Esophagus (tissue), 2 donors: ENCODE results near the gene CHRNA3. TPM values are rescaled to one million over a fixed set of nuclear protein-coding genes. Genes with fewer than 3 reads are reported as not detected.
A peak's percentile ranks its signal among the peaks of the same experiment; 100 is the strongest.
"Not testable (repeated sequence)": the region's sequence is repeated elsewhere in the genome, so short reads cannot be mapped to it uniquely, and the experiment has no call there.

ENCODE experiments used
- H3K27ac ChIP-seq, 2 donors: one replicate each; pipeline ENCODE4 v1.5.1; 2013; ENCODE audit warnings: low read depth in 2 of 2, mild to moderate bottlenecking in 2 of 2, inconsistent platforms in 1 of 2, low read length in 1 of 2, moderate library complexity in 1 of 2
- H3K27me3 ChIP-seq, 2 donors: one replicate each; pipeline ENCODE4 v1.6.1; 2013; ENCODE audit warnings: low read length in 2 of 2, control low read depth in 1 of 2, mild to moderate bottlenecking in 1 of 2; ENCODE audit not compliant: insufficient read depth in 2 of 2, control insufficient read depth in 1 of 2
- H3K36me3 ChIP-seq, 2 donors: one replicate each; pipeline ENCODE4 v1.6.1; 2013; ENCODE audit warnings: low read length in 1 of 2; ENCODE audit not compliant: control insufficient read depth in 2 of 2, insufficient read depth in 2 of 2
- H3K4me1 ChIP-seq, 2 donors: one replicate each; pipeline ENCODE4 v1.6.1; 2013; ENCODE audit warnings: low read length in 1 of 2; ENCODE audit not compliant: control insufficient read depth in 2 of 2, insufficient read depth in 2 of 2
- H3K4me3 ChIP-seq, 2 donors: one replicate each; pipeline ENCODE4 v1.5.1; 2013; ENCODE audit warnings: low read length in 2 of 2, mild to moderate bottlenecking in 2 of 2, low read depth in 1 of 2, moderate library complexity in 1 of 2
- H3K9me3 ChIP-seq, 2 donors: one replicate each; pipeline ENCODE4 v1.6.1; 2013; ENCODE audit warnings: mild to moderate bottlenecking in 2 of 2, low read depth in 1 of 2, low read length in 1 of 2, moderate library complexity in 1 of 2; ENCODE audit not compliant: control insufficient read depth in 2 of 2, insufficient read depth in 1 of 2
- WGBS, 2 donors: extraction: QIAGEN DNeasy Blood & Tissue Kit; methylation state at CpG; one replicate each; pipeline ENCODE4 v1.1.7; 2013; 5-methylcytosine and 5-hydroxymethylcytosine counted together
- polyA plus RNA-seq, 2 donors: library from polyadenylated mRNA; stranded (reverse); fragments of 200-250 nt; gene quantifications; one replicate each; pipeline ENCODE4 v1.2.3, GENCODE V29; 2013
- donor health status: healthy with polysubstance abuse.
- donor health status: Bipolar disorder and iron deficiency.

The CHRNA3 gene
- polyA plus RNA-seq, 2 donors: 0.07 TPM; not detected in 1

- Histone ChIP-seq H3K4me3 (no peak overlapping the region), H3K9me3 (no peaks in the 10 kb centered on the region), H3K4me1 (no peaks in the 10 kb centered on the region), H3K36me3 (no peaks in the 10 kb centered on the region), H3K27me3 (no peaks in the 10 kb centered on the region), H3K27ac (no peak overlapping the region)
- WGBS, 2 donors: 83 to 93% methylated on average over 4 of the region's 4 CpGs
Measured at GRCh38 chr15:78571382-78571781, 49.4 kb downstream of the CHRNA3 start.

DNA sequence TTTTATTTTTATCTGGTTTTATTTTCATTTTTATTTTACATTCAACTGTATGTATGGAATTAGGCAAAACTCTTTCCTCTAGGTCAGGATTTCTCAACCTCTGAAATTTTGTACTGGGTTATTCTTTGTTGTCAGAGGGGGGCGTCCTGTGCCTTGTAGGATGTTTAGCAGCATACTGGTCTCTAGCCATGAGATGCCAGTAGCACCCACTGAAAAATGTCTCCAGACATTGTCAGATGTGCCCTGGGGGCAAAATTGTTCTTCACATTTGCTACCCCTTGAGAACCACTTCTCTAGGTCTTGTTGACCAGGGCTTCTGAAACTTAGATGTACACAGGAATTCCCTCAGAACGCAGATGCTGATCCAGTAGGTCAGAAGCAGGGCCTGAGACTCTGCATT lies 50.1 kb downstream of the CHRNA3 start:
- Histone ChIP-seq H3K27me3 (no peaks in the 10 kb centered on the region), H3K27ac (no peak overlapping the region), H3K4me1 (no peaks in the 10 kb centered on the region), H3K4me3 (no peak overlapping the region), H3K9me3 (no peaks in the 10 kb centered on the region), H3K36me3 (no peaks in the 10 kb centered on the region)
- 92 to 93% methylated on average over 2 of the region's 2 CpGs for WGBS, 2 donors

DNA sequence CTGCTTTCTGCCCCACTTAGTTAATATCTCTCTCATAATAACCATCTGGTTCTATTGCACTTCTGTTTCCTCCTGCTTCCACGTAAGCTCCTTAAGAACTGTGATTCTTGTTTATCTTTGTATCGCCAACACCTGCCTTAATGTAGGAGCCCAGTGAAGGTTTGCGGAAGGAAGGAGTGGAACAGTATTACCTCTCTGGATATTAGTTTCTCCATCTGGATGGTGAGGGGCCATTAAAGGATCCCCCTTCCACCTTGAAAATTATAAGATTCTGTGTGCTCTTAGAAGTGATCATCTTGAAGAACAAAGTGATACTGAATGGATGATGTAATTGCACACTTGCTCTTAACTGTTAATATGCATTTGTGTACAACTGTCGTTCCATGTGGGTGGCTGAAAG lies 53.3 kb downstream of the CHRNA3 start:
- WGBS, 2 donors: 64 to 78% methylated on average over 4 of the region's 4 CpGs
- Histone ChIP-seq H3K27ac (no peak overlapping the region), H3K4me3 (no peak overlapping the region), H3K9me3 (no peaks in the 10 kb centered on the region), H3K27me3 (no peaks in the 10 kb centered on the region), H3K36me3 (no peaks in the 10 kb centered on the region), H3K4me1 (peaks cover 0 to 3% of the 10 kb centered on the region in 2 donors)

GRCh38 chr15:78565951-78566774 lies 54.6 kb downstream of the CHRNA3 start:
- H3K4me1 ChIP-seq: peaks cover 0 to 3% of the 10 kb centered on the region in 2 donors
- peak overlapping the region in 1 of 2 donors; percentile 8 for H3K27ac ChIP-seq
- 3% methylated on average over 19 of the region's 19 CpGs for WGBS, 2 donors
- H3K36me3 ChIP-seq: no peaks in the 10 kb centered on the region
- peak overlapping the region; percentile 63 to 67 for H3K4me3 ChIP-seq
- H3K9me3 ChIP-seq: no peaks in the 10 kb centered on the region
- no peaks in the 10 kb centered on the region for H3K27me3 ChIP-seq

DNA sequence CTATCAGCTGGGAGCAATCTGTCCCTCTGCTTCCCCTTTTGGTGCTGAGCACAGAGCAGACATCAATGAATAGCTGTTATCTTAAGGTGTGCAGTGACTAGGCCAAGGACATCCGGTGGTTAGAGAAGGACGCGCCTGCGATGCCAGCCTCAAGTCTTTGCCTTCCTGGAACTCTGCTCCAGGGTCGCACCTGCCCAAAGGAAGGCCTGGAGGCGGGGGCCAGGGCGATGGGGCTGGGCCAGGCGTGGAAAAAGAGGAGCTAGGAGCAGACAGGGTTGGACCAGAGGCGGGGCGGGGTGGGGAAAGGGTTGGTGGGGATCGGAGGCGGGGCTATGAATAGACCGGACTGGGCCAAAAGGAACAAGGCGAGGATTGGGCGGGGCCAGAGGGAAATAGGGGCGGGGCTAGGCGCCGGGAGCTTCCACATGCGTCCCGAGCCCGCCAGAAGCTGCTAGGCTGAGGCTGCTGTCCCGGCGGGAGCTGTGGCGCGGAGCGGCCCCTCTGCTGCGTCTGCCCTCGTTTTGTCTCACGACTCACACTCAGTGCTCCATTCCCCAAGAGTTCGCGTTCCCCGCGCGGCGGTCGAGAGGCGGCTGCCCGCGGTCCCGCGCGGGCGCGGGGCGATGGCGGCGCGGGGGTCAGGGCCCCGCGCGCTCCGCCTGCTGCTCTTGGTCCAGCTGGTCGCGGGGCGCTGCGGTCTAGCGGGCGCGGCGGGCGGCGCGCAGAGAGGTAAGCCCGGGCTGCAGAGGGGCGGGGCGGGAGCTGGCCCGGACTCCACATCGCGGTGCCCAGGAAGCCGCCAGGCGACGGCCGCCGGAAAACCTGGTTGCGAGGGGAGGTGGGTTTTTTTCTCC lies 55.5 kb downstream of the CHRNA3 start, which contains the start of gene CHRNA5:
Gene CHRNA5, plus strand, starts transcription at position 424 of the 854 bp plus-strand sequence. Its CDS starts 200 bp downstream, at position 624.
- H3K4me3 ChIP-seq: peak within 1 kb of the TSS; percentile 63 to 67
- H3K36me3 ChIP-seq: no peaks in the 10 kb centered on the region
- H3K27ac ChIP-seq: peak within 1 kb of the TSS; percentile 27 to 45
- no peaks in the 10 kb centered on the region for H3K27me3 ChIP-seq
- H3K4me1 ChIP-seq: peaks cover 0 to 3% of the 10 kb centered on the region in 2 donors
- 0 to 1% methylated on average over 72 to 75 of the region's 75 CpGs for WGBS, 2 donors
- no peaks in the 10 kb centered on the region for H3K9me3 ChIP-seq

DNA sequence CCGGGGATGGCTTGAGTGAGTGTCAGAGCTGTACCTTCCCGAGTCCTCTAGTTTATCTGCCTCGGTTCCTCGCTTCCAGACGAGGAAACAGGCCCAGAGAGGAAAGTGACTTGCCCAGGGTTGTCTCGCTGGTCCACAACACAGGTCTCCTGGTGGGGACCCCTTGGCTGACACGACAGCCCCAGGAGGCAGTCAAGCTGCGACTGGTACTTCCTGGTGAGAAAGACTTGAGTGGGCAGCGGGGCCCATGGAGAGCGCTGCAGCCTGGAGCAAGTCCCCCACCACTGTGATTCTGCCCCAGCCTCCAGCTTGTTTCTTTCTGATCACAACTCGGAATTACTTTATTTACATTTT lies 56.1 kb downstream of the CHRNA3 start:
- Histone ChIP-seq H3K27ac (no peak overlapping the region), H3K36me3 (no peaks in the 10 kb centered on the region), H3K27me3 (no peaks in the 10 kb centered on the region), H3K4me1 (peaks cover 0 to 3% of the 10 kb centered on the region in 2 donors), H3K4me3 (no peak overlapping the region), H3K9me3 (no peaks in the 10 kb centered on the region)
- 60 to 65% methylated on average over 11 of the region's 11 CpGs for WGBS, 2 donors

GRCh38 chr15:78563092-78563491 lies 57.7 kb downstream of the CHRNA3 start:
- WGBS, 2 donors: 90 to 91% methylated on average over 2 of the region's 2 CpGs
- H3K27me3 ChIP-seq: no peaks in the 10 kb centered on the region
- H3K4me3 ChIP-seq: no peak overlapping the region
- no peaks in the 10 kb centered on the region for H3K9me3 ChIP-seq
- H3K4me1 ChIP-seq: peaks cover 0 to 3% of the 10 kb centered on the region in 2 donors
- no peaks in the 10 kb centered on the region for H3K36me3 ChIP-seq
- no peak overlapping the region for H3K27ac ChIP-seq

DNA sequence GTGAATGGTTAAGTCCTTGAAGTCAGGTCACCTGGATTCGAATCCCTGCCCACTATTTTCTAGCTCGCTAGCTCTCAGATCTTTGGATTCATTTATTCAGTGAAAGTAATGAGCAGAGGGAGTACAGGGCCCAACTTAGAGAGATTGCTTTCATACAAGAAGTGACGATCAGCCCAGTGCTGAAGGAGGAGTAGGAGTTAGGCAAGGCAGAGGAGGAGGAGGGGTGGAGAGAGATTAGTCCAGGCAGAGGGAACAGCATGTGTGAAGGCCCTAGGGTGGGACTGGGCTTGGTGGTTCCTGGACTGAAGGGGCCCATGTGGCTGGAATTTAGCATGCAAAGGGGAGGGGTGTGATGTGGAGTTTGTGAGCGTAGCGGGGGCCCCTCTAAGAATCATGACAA lies 59.3 kb downstream of the CHRNA3 start:
- Histone ChIP-seq H3K4me1 (peaks cover 0 to 3% of the 10 kb centered on the region in 2 donors), H3K27me3 (no peaks in the 10 kb centered on the region), H3K4me3 (no peak overlapping the region), H3K9me3 (no peaks in the 10 kb centered on the region), H3K27ac (no peak overlapping the region), H3K36me3 (no peaks in the 10 kb centered on the region)
- 80 to 87% methylated on average over 5 of the region's 5 CpGs for WGBS, 2 donors

DNA sequence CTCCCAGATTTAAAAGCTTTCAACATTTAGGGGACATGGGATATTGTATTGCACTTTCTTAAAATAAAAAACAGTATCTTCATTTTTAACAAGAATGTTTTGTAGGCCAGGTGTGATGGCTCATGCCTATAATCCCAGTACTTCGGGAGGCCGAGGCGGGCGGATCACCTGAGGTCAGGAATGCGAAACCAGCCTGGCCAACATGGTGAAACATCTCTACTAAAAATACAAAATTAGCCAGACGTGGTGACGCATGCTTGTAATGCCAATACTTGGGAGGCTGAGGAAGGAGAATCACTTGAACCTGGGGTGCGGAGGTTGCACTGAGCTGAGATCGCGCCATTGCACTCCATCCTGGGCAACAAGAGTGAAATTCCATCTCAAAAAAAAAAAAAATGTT lies 60.6 kb downstream of the CHRNA3 start:
- H3K4me1 ChIP-seq, H3K9me3 ChIP-seq, H3K27ac ChIP-seq, H3K36me3 ChIP-seq, H3K27me3 ChIP-seq, H3K4me3 ChIP-seq: not testable (repeated sequence)
- 92 to 95% methylated on average over 10 of the region's 10 CpGs for WGBS, 2 donors
